Kidney epithelial cell (primary cell): ENCODE data around the gene MRPL53. TPM values are rescaled to one million over a fixed set of nuclear protein-coding genes. Genes with fewer than 3 reads are reported as not detected.

ENCODE experiments used
- DNase-seq: peaks from one replicate; pipeline ENCODE4 v3.0.0-alpha.2; 2010; ENCODE audit warnings: low read depth
- H3K27me3 ChIP-seq: 2 replicates; pipeline ENCODE4 v1.6.0; 2011; ENCODE audit warnings: low read length; ENCODE audit not compliant: control insufficient read depth, insufficient read depth
- H3K36me3 ChIP-seq: 2 replicates; pipeline ENCODE4 v1.5.1; 2011; ENCODE audit warnings: low read length; ENCODE audit not compliant: control insufficient read depth, insufficient read depth
- H3K4me3 ChIP-seq: 2 replicates; pipeline ENCODE4 v1.5.1; 2011; ENCODE audit warnings: low read depth, mild to moderate bottlenecking, control low read depth, low read length
- CTCF ChIP-seq: IDR thresholded peaks from 2 replicates; pipeline ENCODE4 v1.5.1; 2011; ENCODE audit warnings: mild to moderate bottlenecking, moderate library complexity, low read length, control low read depth, inconsistent platforms; ENCODE audit not compliant: insufficient read depth, poor library complexity, severe bottlenecking
- total RNA-seq: library from RNA; depleted of rRNA; stranded (reverse); fragments of >200 nt; gene quantifications from 2 replicates; pipeline ENCODE4 v1.2.3, GENCODE V29; 2015

The MRPL53 gene
- total RNA-seq, 1 donor from 2014 or later, result 24.6 TPM

- peak; percentile 91 for TF ChIP-seq CTCF
- peak; percentile 73 for DNase-seq
- no peaks in the 10 kb centered on the region for H3K27me3 ChIP-seq
- H3K36me3 ChIP-seq, result no peaks in the 10 kb centered on the region
- H3K4me3 ChIP-seq, result peak within 1 kb of the TSS; percentile 60
Observed at GRCh38 chr2:74482801-74483674, 10.6 kb upstream of the MRPL53 start, which contains the start of the genes CCDC142 and TTC31. Gene CCDC142 (minus strand): TSS chr2:74482998. CDS start chr2:74482837, 161 bp downstream. Gene TTC31 (plus strand): TSS chr2:74483081. CDS start chr2:74483096, 15 bp downstream.

- DNase-seq, result no peak
- Histone ChIP-seq H3K4me3 (peak overlapping the region; percentile 60), H3K36me3 (no peaks in the 10 kb centered on the region), H3K27me3 (no peaks in the 10 kb centered on the region)
- no peak for TF ChIP-seq CTCF
Observed at GRCh38 chr2:74481961-74482800, 9.7 kb upstream of the MRPL53 start.

GRCh38 chr2:74481431-74481830 lies 9.0 kb upstream of the MRPL53 start:
- no peak for DNase-seq
- Histone ChIP-seq H3K4me3 (peak overlapping the region; percentile 60), H3K27me3 (no peaks in the 10 kb centered on the region), H3K36me3 (no peaks in the 10 kb centered on the region)
- no peak for TF ChIP-seq CTCF

- TF ChIP-seq CTCF, result peak; percentile 30
- DNase-seq, result no peak
- Histone ChIP-seq H3K27me3 (no peaks in the 10 kb centered on the region), H3K36me3 (peaks cover 1% of the 10 kb centered on the region), H3K4me3 (no peak overlapping the region)
Observed at GRCh38 chr2:74474899-74475298, 2.4 kb upstream of the MRPL53 start.

- peaks cover 1% of the 10 kb centered on the region for H3K36me3 ChIP-seq
- TF ChIP-seq CTCF, result no peak
- H3K27me3 ChIP-seq, result no peaks in the 10 kb centered on the region
- H3K4me3 ChIP-seq, result no peak overlapping the region
- DNase-seq, result no peak
Observed at GRCh38 chr2:74474481-74474880, 2.0 kb upstream of the MRPL53 start.
